UCSD-AML1 (cell line): ENCODE results near the gene GGCX.
"Not testable (repeated sequence)": the region's sequence is repeated elsewhere in the genome, so short reads cannot be mapped to it uniquely, and the experiment has no call there.

ENCODE experiments used
- DNase-seq: peaks from one replicate; lab custom pipeline; 2025; ENCODE audit not compliant: unreplicated experiment; lab: John Stamatoyannopoulos, UW

The GGCX gene

DNA sequence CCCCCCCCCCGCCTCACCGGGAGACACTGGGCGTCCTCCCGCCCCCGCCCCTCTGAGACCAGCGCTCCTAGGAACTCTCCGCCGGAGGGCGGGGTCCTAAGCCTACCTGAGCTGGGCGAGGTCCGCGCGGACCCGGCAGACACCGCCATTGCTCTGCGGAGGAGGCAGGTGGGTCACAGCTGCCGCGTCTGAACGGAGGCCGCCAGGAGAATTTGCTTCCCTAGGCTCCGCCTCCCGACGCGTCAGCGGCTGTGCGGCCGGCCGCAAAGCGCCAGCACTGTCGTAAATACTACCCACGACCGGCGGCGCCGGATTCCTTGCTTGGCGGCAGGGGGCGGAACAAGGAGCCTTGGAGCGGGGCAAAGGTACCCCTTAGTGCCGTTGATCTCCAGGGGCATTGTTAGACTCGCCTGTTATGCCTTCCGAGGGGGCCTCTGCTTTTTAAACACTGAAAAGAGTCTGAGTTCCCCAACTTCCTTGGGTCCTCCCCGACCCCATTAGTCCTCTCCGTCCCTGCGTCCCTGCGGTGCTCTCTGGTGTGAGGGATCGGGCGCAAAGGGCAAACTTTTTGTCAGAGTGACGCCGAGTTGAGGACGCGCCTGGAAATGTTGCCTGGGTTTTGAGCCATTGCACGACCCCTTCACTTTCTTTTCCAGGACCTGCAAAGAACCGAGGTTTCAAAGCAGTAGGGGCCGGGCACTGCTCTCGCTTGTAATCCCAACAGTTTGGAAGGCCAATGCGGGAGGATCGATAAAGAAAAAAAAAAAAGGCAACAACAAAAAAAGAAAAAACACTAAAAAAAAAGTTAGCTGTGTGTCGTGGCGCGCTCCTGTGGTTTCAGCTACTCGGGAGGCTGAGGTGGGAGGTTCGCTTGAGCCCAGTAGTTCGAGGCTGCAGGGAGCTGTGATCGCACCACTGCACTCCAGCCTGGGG lies at the start of gene GGCX:
Gene GGCX (minus strand): TSS at position 214 of the 933 bp plus-strand sequence. CDS start 65 bp downstream, at position 149.
- DNase-seq, result peak; percentile 94

DNA sequence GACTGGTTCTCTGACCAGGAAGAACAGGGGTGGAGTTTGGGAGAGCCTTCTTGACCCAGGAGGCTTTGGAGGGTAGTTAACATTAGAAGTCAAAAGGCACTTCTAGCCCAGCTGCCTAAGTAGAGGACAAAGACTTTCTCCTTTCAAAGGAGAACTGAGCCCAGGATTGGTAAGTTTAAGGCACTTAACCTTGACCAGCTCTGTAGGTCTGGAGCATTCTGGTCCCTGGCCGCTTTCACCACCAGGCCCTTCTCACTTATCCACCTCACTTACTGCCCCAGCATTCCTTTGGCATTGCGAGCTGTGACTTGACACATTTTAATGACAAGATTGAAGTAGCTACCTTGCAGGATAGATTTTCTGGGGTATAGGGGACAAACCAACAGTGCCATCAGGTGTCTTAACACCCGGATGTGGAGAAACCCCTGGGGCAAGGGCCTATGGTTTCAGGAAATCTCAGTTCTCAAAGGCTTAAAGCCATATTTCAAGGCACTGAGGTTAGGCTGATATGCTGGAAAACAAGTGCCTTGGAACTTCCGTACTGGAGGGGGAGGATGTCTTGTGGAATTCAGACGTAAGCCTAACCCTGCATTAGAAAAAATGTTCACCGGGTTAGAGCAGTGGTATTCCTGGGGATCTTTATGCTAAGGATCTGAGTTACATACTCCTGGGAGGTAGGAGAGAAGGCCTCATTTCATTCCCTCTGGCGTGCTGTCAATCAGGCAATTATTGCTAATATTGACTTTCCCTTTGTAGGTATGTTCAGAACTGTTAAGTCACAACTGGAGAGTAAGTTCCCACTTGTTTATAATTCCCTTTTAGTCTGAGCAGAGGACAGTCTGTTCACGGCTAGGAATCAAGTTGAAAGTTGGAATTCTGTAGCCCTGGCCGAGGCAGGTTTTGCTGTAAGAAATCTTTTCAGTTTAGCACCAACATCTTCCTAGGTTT lies 46.2 kb upstream of the GGCX start:
- DNase-seq, result no peak

DNA sequence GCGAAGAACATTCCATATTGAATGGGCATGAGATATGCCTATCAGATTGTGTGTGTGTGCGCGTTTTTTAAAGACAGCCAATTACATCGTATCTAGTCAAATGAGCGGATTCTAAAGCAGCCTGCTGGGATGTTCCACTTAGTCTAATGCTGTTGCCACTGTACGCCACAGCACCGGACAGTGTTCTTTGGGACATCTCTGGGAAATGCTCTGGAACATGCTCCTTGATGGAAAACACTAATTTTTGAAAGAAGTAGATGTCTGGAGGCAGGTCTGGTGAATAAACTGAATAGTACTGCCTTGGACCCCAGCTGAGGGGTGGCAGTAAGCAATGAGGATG lies 44.8 kb upstream of the GGCX start:
- DNase-seq, result no peak

DNA sequence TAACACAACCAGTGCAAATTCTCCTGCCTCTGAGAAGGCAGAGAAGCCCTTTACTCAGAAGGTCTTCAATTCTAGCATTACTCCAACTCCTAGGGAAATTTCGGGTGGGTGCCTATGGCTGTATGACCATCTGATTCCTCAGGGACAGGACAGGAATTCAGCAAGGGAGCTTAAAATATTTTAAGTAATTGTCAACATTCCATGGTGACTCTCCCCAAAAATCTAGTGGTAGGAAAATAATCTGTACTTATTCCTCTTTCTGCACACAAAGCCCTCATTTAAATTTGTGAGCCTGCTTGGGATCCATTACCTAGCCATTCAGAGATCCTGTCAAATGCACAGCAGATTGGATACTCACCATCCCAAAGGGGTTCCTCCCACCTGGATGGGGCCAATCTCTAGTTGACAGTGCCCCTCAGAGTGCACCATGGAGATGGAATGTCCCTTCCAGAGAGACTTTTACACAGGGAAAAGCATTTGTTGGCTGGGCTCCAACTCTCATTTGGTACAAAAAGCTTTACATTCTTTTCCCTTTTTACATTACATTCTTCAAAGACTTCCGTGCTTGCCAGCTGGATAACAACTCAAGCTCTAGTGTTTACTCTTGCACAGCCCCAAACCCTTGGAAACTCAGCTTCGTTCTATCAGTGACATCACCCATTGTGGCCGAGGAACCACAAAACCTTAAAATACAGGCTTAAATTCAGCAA lies 44.3 kb upstream of the GGCX start:
- DNase-seq, result no peak

DNA sequence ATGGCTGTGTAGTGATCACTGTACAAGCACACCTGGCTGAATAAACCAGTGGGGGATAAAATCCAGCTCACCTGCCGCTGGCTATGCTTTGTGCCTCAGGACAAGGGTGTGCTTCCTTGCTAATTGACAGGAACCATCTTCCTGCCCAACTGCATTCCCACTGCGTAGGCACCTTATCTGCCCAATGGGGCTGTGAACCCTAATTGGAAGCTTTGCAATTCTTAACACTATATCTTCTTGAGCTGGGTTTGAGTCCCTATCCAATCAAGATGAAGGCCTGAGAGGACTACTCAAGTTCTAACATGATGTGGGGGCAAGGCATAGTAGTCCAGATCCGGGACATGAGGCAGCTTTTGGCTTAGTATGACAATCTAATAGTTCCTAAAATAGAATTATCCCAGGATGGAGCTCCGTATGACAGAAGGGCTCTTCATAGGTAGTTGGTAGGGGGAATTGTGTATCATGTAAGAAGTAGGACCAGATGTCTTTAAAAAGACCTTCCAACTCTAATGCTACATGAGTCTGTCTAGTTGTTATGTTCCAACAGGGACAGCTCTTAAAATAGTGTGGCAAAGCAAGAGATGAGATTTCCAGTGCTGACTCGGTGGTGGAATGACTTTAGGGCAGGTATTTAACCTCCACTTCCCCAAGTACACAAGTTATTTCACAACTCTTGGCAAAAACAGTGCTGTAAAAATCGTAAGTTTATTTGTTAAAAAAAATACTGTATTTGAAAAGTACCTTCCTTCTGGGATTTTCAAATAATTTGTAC lies 43.5 kb upstream of the GGCX start:
- no peak for DNase-seq

DNA sequence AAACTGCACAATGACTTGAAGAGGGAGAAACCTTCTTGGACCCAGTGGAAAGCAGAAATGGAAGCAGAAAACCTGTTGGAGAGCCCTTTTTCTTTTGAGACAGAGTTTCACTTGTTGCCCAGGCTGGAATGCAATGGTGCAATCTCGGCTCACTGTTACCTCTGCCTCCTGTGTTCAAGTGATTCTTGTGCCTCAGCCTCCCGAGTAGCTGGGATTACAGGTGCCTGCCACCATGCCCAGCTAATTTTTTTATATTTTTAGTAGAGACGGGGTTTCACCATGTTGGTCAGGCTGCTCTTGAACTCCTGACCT lies 42.8 kb upstream of the GGCX start:
- DNase-seq, result not testable (repeated sequence)

DNA sequence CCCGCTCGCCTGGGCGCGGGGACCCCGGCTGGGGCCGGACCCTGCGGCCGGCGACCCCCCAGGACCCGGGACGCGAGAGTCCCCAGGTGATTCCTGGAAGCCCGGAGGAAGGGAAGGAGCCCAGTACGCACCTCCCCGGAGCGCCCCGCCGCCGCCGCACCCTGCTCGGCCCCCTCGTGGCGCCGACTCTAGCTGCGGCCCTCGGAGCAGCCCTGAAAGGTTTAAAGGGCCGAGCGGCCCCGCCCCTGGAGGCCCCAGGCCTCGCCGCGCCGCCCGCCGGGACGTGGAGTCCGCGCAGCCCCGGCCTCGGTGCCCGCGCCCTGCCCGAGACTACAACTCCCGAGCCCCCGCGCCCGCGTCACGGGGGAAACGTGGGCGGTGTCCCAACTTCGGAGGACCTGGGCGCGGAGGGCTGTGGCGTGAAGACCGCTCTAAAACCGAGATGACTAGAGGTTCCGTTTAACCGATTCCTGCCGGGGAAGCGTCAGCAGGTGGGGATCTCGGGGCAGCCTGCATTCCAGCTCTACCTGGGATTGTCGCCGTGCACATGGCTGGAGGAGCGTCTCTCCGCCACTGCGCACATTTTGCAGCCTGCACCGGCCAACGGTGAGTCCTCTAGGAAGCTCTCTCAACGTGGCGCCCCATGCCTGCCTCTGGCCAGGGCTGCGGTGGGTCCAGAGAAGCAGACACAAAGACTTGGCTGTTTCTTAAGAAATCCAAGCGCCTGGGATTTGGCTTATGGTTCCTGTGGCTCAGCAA lies 41.4 kb upstream of the GGCX start, which contains the start of gene TMEM150A:
Gene TMEM150A (minus strand): TSS at position 223 of the 759 bp plus-strand sequence. CDS start 750 bp downstream, outside the sequence.
- DNase-seq, result peak; percentile 94

DNA sequence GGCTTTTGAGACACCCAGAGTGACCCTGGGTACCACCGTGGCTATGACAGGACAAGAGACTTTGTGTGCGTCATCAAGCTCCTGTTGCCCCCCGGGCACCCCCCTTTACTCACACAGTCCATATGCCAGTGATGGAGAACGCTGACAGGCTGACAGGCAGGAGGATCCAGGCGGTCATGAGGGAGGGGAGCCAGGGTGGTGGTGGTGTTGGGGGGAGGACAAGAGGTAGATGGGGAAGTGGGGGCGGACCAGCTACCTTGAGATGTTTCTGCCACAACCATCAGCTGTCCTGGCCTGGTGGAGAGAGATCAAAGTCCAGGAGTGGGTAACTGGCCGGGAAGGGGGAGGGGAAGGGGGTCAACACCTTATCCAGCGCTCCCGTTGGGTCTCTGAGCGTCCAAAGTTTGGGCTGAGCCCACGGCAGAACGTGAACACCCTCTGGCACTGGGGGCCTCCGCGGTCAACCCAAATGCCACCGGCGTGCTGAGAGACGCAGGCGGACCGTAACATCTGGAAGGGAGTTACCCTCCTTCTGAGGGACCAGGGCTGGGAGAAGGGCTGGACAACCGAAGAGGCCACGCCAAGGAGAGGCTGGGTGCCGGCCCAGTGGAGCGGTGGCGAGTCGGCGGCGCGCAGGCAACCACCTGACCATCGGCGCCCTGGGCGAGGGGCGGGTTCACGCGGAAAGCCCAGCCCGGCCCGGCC lies 40.6 kb upstream of the GGCX start:
- DNase-seq, result no peak

DNA sequence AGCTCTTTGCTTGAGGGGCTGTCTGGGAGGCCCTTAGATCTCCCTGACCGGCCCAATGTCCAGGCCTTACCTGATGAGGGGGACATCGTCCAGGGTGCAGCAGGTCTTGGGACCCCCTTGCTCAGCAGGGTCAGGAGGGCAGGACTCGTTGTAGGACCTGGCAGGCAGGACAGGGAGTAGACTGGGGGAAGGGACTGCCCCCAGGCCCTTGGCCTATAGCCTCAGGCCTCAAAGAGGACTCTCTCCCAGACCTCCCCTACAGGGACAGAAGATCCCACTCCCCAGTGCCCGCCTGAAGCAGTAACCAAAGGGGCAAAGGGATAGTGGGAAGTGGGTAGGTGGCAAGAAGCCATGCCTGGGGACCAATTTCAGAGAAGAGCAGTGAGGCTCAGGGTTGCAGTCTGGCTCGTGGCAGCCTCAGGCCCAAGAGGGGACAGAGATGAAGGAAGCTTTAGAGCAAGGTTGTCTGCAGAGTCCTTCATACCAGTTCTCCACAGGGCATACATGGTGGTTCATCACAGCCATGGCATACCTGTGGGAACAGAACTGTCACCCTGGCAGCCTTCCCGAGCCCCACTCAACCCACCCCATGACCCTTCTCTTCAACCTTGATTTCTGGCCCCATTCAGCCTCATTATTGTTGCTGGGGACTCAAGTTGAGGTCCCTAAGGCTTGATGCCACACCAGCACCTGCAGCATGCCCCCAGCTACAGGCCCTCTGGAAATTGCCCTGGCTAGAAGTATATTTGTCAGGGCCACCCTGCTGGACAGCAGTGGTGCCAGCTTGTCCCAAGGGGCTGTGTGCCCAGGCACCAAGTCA lies 39.9 kb upstream of the GGCX start:
- no peak for DNase-seq

DNA sequence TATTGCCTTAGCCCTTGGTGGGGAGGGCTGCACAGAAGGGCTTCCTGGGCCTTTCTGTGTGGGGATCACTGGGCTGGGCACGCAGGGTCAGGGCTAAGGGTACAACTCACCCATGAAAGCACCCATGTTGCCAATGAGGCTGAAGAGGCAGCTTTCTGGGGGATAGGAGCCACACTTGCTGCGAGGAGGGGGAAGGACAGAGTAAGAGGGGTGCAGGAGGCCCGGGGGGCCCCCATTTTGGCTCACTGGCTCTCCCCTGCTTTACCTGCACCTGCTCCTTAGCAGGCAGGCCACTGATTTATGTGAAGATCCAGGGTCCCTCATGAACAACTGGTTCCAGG lies 38.9 kb upstream of the GGCX start:
- no peak for DNase-seq

DNA sequence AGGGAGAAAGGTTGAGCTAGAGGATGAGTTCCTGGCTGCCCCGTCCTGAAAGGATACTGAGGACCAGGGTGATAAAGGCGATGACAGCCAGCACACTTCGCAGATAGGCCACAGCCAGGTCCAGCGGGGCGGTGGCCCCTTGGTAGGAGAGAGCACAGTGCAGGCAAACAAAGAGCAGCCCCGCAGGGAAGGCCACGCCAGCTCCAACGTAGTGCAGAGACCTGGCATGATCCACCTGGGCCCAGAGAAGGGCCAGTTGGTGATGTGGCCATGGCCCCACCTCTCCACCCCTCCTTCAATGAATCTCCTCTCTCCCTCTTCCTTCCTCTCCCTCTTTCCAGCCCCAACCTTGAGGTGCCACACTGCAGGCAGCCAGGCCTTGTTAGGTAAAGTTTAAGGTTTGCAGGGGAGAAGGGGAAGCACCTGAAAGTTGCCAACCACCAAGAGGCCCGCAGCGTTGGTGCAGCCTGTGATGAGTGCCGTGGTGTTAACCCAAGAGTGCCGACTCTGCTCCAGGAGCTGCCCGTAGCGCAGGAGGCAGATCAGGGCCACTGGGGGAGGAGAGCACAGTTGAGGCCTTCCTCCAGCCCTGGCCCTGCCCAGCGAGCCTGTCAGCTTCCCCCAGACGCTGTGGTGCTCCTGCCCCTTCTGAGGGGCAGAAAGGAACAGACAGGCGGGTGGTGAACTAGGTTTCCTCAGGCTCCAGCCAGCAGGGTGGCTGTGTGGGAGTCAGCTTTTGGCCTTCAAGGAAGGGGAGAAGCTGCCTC lies 38.4 kb upstream of the GGCX start:
- peak; percentile 32 for DNase-seq

DNA sequence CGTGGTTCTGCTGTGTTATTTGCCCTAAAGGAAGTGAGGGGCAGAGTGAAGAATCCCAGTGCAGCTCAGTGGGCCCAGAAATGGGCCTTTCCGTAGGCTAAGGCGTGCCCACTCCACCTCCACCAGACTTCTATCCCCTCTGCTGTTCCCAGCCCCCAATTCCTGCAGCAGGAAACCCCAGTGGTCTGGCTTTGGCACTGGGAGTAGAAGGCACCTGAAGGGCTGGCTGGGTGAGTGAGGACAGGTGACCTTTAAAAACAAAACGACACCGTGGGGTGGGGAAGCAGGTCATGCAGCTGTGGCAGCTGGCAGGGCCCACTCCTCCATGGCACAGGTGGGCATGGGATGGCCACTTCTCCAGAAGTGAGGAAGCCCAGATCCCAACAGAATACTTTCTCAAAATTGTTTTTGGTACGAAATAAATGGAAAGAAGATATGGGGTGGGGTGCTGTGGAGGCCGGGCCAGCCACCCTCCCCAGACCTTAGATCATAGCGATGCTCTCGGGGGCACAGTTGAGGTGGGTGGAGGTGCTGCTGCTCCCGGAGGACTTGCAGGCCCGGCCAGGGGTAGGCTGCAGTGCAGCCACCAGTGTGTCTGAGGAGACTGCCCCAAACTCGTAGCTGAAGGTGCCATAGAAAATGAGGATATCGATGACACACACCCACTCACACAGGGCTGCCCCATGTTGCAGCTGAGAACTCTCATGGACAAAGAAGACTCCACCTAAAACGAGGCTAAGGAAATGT lies 37.5 kb upstream of the GGCX start:
- no peak for DNase-seq

DNA sequence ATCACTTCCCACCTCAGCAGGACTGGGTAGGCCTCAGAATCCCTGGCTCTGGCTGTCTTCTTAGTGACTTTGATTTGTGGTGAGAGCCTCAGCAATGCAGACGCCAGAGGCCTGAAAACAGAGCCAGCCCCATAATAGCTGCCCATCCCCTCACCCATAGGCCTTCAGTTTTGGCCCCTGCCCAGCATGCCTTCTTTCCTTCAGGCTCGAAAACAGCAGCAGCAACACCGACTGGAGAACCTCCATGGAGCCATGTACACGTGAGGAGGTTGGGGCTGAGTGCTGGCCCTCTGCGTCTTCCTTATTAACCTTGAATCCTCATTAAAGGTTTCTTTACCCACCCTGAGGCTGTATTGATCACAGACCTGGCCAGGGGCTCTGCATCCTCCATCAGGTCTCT lies 35.9 kb upstream of the GGCX start:
- no peak for DNase-seq

DNA sequence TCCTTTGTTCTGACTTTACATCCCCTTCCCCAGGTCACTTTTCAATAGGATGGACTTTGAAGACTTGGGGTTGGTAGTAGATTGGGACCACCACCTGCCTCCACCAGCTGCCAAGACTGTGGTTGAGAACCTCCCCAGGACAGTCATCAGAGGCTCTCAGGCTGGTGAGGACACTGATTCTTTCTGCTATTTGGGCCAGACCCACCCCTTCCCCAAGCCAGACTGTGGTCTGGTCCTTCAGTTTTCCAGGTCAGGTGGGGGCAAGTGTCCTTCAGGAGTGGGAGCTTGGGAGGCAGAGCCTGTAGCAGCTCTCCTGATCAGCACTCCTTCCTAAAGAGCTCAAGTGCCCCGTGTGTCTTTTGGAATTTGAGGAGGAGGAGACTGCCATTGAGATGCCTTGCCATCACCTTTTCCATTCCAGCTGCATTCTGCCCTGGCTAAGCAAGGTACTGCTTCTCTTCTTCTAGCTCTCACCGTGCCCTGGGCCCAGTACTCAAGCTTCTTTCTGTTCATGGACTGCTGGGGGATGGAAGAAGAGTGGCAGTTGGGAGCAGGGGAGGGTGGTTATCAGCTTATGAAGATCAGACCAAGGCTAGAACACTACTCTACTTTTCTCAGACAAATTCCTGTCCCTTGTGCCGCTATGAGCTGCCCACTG lies 35.3 kb upstream of the GGCX start:
- DNase-seq, result no peak

DNA sequence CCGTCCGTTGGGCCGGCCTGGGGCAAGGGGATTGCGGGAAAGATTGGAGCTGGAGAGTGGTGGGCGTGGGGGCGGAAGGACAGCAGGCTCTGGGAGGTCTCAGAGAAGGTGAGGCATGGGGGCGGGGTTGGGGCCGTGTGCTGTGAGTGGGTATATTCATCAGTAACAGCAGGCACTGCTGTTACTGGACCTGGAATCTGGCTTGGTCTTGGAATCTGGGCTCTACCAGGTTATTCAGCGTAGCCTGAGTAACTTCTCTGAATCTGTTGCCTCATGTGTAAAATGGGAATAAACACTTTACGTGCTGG lies 34.7 kb upstream of the GGCX start:
- DNase-seq, result no peak

DNA sequence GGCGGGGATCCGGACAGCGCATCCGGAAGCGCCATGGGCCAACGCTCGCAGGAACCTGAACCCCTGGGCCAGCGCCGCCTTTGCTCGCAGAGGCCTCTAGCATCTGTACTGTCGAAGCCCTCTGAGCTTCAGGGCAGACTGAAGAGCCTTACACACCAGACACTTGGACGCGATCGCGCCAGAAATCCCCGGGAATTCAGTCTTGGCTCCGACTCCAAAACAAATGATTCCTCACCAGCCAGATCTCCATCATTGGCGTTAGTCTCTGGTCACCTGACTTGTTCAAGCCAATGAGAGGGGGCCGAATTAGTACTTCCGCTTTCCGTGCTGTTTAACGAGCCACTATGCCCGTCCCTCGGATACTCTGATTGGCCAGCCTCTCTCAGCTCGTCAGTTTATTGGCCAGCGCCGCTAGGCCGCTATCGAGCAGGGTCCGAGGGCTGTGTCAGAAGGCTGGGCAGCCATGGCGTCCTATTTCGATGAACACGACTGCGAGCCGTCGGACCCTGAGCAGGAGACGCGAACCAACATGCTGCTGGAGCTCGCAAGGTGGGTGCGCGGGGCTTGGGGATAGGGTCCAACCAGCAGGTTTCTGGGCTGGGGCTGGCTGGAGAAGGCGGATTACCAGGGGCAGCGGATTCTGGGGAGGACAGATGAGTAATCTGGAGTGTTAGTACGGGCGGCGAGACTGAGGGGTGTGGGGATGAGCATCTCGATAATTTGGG lies 34.2 kb upstream of the GGCX start, which contains the start of gene RNF181:
Gene RNF181 (plus strand): TSS at position 445 of the 725 bp plus-strand sequence. CDS start 19 bp downstream, at position 464.
- peak; percentile 91 for DNase-seq
